GM12873 (cell line): ENCODE measurements around the gene VPS8.

Experiments used
- TF ChIP-seq, protein P1 (sequence below): IDR thresholded peaks from 2 replicates; pipeline ENCODE4 v1.5.1; 2012; ENCODE audit warnings: low read depth, mild to moderate bottlenecking, moderate library complexity, low read length, control low read depth; ENCODE audit not compliant: insufficient read depth; ENCODE audit errors: missing control alignments

The VPS8 gene

DNA sequence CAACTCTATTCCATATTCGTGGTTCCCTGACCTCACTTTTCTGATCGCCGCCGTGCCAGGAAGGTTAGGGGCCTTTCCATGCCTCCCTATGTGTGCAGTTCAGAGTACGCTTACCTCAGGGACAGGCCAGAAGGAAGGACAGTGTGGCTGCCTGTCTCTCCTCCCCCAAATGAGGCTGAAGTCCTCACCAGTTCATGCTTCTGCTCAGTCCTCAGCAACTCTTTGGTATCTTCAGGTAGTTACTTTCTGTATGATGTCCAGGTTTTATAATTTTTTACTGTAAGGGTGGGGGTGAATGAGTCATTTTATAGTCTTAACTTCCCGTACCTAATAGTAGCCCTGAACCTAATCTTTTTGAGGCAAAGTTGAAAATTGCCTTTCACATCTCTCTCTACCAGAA, 98.7 kb downstream of the VPS8 start:
- TF ChIP-seq, protein P1, sequence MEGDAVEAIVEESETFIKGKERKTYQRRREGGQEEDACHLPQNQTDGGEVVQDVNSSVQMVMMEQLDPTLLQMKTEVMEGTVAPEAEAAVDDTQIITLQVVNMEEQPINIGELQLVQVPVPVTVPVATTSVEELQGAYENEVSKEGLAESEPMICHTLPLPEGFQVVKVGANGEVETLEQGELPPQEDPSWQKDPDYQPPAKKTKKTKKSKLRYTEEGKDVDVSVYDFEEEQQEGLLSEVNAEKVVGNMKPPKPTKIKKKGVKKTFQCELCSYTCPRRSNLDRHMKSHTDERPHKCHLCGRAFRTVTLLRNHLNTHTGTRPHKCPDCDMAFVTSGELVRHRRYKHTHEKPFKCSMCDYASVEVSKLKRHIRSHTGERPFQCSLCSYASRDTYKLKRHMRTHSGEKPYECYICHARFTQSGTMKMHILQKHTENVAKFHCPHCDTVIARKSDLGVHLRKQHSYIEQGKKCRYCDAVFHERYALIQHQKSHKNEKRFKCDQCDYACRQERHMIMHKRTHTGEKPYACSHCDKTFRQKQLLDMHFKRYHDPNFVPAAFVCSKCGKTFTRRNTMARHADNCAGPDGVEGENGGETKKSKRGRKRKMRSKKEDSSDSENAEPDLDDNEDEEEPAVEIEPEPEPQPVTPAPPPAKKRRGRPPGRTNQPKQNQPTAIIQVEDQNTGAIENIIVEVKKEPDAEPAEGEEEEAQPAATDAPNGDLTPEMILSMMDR = no peak

DNA sequence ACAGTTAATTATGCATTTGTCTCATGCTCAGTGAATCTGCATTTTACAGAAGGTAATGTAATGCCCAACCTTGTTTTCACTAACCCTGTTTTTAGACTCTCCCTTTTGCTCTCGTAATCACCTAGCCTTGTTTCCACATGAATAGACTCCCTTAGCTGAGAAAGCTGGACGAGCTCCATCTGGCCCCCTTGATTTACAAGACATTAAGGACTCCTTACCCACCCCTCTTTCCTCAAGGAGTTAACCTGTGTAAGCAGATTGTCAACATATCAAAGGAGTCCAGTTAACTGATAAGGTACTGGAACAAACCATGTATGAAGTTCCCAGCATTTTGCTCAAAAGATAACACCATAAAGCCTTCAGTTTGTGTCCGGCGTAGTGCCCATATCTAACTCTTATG, 99.6 kb downstream of the VPS8 start:
- TF ChIP-seq, protein P1 = no peak

DNA sequence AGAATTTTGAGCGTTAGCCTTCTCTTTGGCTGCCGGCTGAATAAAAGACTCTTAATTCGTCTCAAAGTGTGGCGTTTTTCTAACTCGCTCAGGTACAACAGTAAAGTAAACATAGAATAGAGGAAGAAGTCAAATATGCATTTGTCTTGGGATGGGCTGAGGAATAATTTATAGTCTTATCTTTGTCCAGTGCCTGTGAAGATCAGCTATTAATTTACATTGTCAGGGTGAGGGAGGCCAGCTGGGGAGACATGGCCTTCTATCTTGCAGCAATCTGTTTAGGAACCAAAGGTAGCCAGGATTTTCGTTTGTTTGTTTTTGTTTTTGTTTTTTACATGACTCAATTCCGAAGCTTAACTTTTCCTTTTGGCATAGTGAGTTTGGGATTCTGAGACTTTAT, 100.2 kb downstream of the VPS8 start:
- TF ChIP-seq, protein P1 = no peak

DNA sequence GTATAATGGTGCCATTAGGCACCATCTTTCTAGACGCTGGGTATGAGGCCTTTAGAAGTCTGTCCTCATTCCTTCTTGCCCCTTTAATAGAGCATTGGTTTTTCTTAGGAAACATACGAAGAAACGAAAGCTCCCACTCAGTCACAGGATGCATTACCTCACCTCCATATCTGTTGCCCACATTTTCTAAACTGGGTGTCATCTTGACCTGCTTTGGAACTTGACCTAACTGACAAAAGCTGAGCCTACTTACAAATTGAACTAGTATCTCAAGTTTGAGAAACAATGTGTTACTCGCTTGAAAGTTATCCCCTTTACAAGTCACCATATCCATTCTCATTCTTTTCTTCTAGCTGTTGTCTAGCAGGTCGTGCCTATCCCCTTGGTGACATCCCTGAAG, 102.7 kb downstream of the VPS8 start:
- TF ChIP-seq, protein P1 = no peak

DNA sequence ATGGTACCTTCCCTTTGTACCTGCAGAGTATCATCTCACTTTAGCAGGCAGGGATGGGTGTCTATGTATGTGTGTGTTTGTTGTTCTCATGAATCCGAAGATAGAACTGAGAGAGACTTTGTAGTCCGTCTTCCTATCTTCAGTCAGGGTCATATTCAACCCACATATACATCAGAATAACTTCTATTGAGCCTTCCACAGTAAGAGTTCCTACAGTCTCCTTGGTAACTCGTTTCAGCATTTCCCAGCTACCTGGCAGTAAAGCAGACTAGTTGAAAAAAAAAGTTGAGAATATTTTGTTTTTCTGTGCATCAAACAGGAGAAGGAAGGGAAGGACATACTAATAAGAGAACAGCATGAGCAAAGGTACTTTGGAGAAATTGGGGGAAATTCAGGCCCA, 106.8 kb downstream of the VPS8 start:
- TF ChIP-seq, protein P1 = no peak

DNA sequence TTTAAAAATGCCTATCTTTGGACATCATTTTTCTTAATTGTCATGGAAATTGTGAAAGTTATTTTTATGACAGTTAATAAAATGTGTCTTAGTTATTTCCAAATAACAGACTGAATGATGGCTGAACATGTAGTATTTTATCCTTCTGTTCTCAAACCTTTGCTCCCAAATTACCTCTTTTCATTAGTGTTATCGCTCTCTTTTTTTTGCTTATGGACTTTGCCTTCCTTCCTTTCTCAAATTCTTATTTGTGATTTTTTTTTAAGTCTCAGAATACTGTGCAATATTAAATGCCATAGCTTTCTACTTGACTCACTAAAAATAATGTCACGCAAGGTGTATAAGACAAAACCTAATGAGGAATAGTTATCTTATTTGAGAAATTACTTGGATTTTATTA, 107.7 kb downstream of the VPS8 start:
- TF ChIP-seq, protein P1 = no peak

DNA sequence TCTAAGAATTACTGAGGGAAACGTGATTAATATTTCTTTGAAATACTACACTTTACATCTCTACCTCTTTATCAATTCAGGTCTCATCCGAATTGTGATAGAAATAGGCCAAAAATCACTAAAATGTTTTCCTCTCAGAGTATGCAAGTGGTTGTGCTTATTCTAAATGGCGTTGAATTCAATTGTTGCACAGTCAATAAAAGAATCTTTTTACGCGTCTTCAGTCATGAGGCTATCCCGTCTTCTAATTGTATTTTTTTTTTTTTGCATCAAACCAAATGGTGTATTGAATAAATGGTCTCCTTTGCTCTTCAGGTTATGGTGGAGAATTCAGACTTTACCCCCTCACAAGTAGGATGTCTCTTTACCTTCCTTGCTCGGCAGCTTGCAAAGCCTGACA, 112.6 kb downstream of the VPS8 start:
- TF ChIP-seq, protein P1 = no peak
